Measurements from ENCODE around the gene GDF10. TPM values are rescaled to one million over a fixed set of nuclear protein-coding genes. Genes with fewer than 3 reads are reported as not detected.

GDF10 gene
- total RNA-seq, 1 donor = not detected

GRCh38 chr10:47286116-47286505, 13.9 kb upstream of the GDF10 start:
- DNase-seq (ENCODE audit: low read depth) = no peak
- H3K4me3 ChIP-seq (ENCODE audit: low read depth, low read length) = no peak overlapping the region
- no peak for TF ChIP-seq CTCF (IDR thresholded peaks at IDR 0.05; ENCODE audit: insufficient read depth, low read depth, low read length)

- no peak for TF ChIP-seq CTCF (IDR thresholded peaks at IDR 0.05; ENCODE audit: insufficient read depth, low read depth, low read length)
- H3K4me3 ChIP-seq (ENCODE audit: low read depth, low read length) = no peak overlapping the region
- DNase-seq (ENCODE audit: low read depth) = no peak
Measured at GRCh38 chr10:47286591-47287315, 13.2 kb upstream of the GDF10 start.

GRCh38 chr10:47287365-47287802, 12.6 kb upstream of the GDF10 start:
- DNase-seq (ENCODE audit: low read depth) = no peak
- no peak overlapping the region for H3K4me3 ChIP-seq (ENCODE audit: low read depth, low read length)
- no peak for TF ChIP-seq CTCF (IDR thresholded peaks at IDR 0.05; ENCODE audit: insufficient read depth, low read depth, low read length)

GRCh38 chr10:47287805-47288204, 12.2 kb upstream of the GDF10 start:
- DNase-seq (ENCODE audit: low read depth) = no peak
- TF ChIP-seq CTCF (IDR thresholded peaks at IDR 0.05; ENCODE audit: insufficient read depth, low read depth, low read length) = no peak
- H3K4me3 ChIP-seq (ENCODE audit: low read depth, low read length) = no peak overlapping the region

- no peak overlapping the region for H3K4me3 ChIP-seq (ENCODE audit: low read depth, low read length)
- no peak for TF ChIP-seq CTCF (IDR thresholded peaks at IDR 0.05; ENCODE audit: insufficient read depth, low read depth, low read length)
- DNase-seq (ENCODE audit: low read depth) = no peak
Measured at GRCh38 chr10:47288236-47288635, 11.8 kb upstream of the GDF10 start.

GRCh38 chr10:47288916-47289495, 11.0 kb upstream of the GDF10 start:
- no peak for TF ChIP-seq CTCF (IDR thresholded peaks at IDR 0.05; ENCODE audit: insufficient read depth, low read depth, low read length)
- H3K4me3 ChIP-seq (ENCODE audit: low read depth, low read length) = no peak overlapping the region
- DNase-seq (ENCODE audit: low read depth) = no peak
